Putamen (tissue), 1 donor: ENCODE data around the gene ADCK2.

Experiments used
- DNase-seq: peaks from one replicate; pipeline ENCODE4 v3.0.0-alpha.2; 2016; ENCODE audit warnings: low spot score

ADCK2 gene

DNA sequence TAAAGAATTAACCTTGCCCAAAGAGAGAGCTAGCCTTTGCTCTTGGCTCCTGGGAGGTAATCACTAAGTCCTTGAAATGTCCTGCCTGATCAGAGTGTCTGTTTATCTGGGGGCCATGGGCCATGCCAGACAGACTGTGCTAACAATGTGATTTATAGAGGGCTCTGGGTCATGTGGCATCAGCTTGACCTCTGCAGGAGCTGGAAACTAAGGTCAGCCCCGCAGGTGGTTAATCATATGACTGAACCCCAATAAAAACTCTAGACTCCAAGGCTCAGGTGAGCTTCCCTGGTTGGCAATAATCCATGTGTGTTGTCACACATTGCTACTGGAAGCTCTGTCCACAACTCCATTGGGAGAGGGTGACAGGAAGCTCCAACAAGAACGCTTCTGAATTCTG, 71.3 kb downstream of the ADCK2 start:
- DNase-seq: no peak
